Adrenal gland (tissue), 12 donors: ENCODE results near the gene PTS. TPM values are rescaled to one million over a fixed set of nuclear protein-coding genes. Genes with fewer than 3 reads are reported as not detected.

Experiments used
- DNase-seq, 7 donors: peaks; one replicate each; pipeline ENCODE4 v3.0.0-alpha.2; 2019 to 2020
- H3K27ac ChIP-seq, 5 donors: fragments of 200-600 bp; sonication (generic) in 4 of 5; 1 replicate in 3 of 5; 2 replicates in 2 of 5; pipeline versions ENCODE4 v1.5.1 to v1.8.0; 2016 to 2020; ENCODE audit warnings: mild to moderate bottlenecking in 1 of 5
- H3K27me3 ChIP-seq: fragments of 200-600 bp; 2 replicates; pipeline ENCODE4 v1.8.0; 2021
- H3K36me3 ChIP-seq, 2 donors: fragments of 200-600 bp; replicated peaks in 1 of 2; 1 replicate in 1 of 2; 2 replicates in 1 of 2; pipeline versions ENCODE4 v1.5.1 to v1.8.0; 2018 to 2022
- H3K4me1 ChIP-seq, 2 donors: fragments of 200-600 bp; replicated peaks in 1 of 2; 1 replicate in 1 of 2; 2 replicates in 1 of 2; pipeline versions ENCODE4 v1.5.1 to v1.8.0; 2018 to 2021
- H3K4me3 ChIP-seq, 4 donors: fragments of 200-600 bp; sonication (generic) in 3 of 4; one replicate each; pipeline ENCODE4 v1.5.1; 2016 to 2018
- H3K9me3 ChIP-seq, 3 donors: fragments of 200-600 bp; sonication (generic) in 1 of 3; replicated peaks in 1 of 3; 1 replicate in 2 of 3; 2 replicates in 1 of 3; pipeline versions ENCODE4 v1.5.1 to v1.8.0; 2016 to 2021
- CTCF ChIP-seq, 6 experiments: fragments of 450-650 bp in 4 of 6; fragments of 200-600 bp in 2 of 6; sonication (generic) in 1 of 6; IDR thresholded peaks; 1 replicate in 5 of 6; 2 replicates in 1 of 6; pipeline versions ENCODE4 v1.5.1 to v1.8.0; 2016 to 2021; ENCODE audit warnings: antibody characterized with exemption in 6 of 6, mild to moderate bottlenecking in 2 of 6, moderate library complexity in 1 of 6
- POLR2A ChIP-seq, 2 donors: fragments of 450-650 bp; IDR thresholded peaks; one replicate each; pipeline ENCODE4 v1.6.1; 2017; ENCODE audit warnings: antibody characterized with exemption in 2 of 2, mild to moderate bottlenecking in 2 of 2, moderate library complexity in 1 of 2
- WGBS, 4 donors: extraction: QIAGEN DNeasy Blood & Tissue Kit in 2 of 4; methylation state at CpG; one replicate each; pipeline versions ENCODE4 v1.1.5 to v1.1.7; 2013 to 2017; 5-methylcytosine and 5-hydroxymethylcytosine counted together
- intact Hi-C, 2 donors: fragments of 100-400 bp; cut with DNase I; formaldehyde crosslinking; loops; one replicate each; pipeline versions ENCODE4 v1.14.1 to v1.15.0; 2022 to 2023
- polyA plus RNA-seq, 3 donors: library from polyadenylated mRNA; stranded (reverse); fragments of 200-250 nt in 2 of 3; fragments of 350-450 nt in 1 of 3; fragmentation: Illumina TruSeq in 1 of 3; extraction: RNeasy Lipid Tissue Mini Kit (QIAGEN cat#74804) in 1 of 3; gene quantifications; one replicate each; pipeline ENCODE4 v1.2.3, GENCODE V29; 2013 to 2014
- total RNA-seq, 9 donors: library from RNA; depleted of rRNA in 4 of 9; stranded (reverse); fragments of >200 nt in 4 of 9; fragments of 120-200 nt in 1 of 9; fragmentation: NEBNext Ultra II Directional in 1 of 9; extraction: Animal tissue kit (Norgen Biotek cat#: 25700) in 1 of 9; gene quantifications; one replicate each; pipeline versions ENCODE4 v1.1.0 to v1.2.4, GENCODE V29; 2013 to 2023
- donor health status: healthy with polysubstance abuse.
- donor health status: Bipolar disorder and iron deficiency.
- donor health status: DM: yes; HTN: yes; CAD: no.
- donor health status: DM: no; HTN: no; CAD: no.
- donor health status: DM: no; HTN: no; CAD: no.
- donor health status: DM: yes; HTN: yes; CAD: no.

The PTS gene
- total and polyA plus RNA-seq, 12 donors, result 47.2 to 390 (median 79.1) TPM

- Histone ChIP-seq H3K9me3 (no peaks in the 10 kb centered on the region), H3K27me3 (no peaks in the 10 kb centered on the region), H3K36me3 (no peaks in the 10 kb centered on the region), H3K27ac (peak overlapping the region in 1 of 5 donors; percentile 49), H3K4me3 (no peak overlapping the region), H3K4me1 (peaks cover 6 to 7% of the 10 kb centered on the region in 2 donors)
- DNase-seq, result no peak
- WGBS, 4 donors, result 95 to 96% (median 96%) methylated on average over 2 to 3 of the region's 3 CpGs
- intact Hi-C loops, result no loop called here
- TF ChIP-seq CTCF (IDR thresholded peaks at IDR 0.05) (no peak), POLR2A (IDR thresholded peaks at IDR 0.05) (no peak)
Observed at GRCh38 chr11:112253605-112254242, 27.5 kb downstream of the PTS start.

- intact Hi-C loops, result no loop called here
- H3K4me1 ChIP-seq, result peaks cover 6 to 7% of the 10 kb centered on the region in 2 donors
- H3K27ac ChIP-seq, result peak overlapping the region in 3 of 5 donors; percentile 48 to 69 (median 63)
- 23 to 35% (median 25%) methylated on average over 15 of the region's 15 CpGs for WGBS, 4 donors
- H3K27me3 ChIP-seq, result no peaks in the 10 kb centered on the region
- H3K36me3 ChIP-seq, result no peaks in the 10 kb centered on the region
- TF ChIP-seq CTCF (IDR thresholded peaks at IDR 0.05) (no peak), POLR2A (IDR thresholded peaks at IDR 0.05) (peak in 1 of 2 donors; percentile 25)
- H3K4me3 ChIP-seq, result no peak overlapping the region
- H3K9me3 ChIP-seq, result no peaks in the 10 kb centered on the region
- peak; percentile 76 to 90 (median 85) for DNase-seq
Observed at GRCh38 chr11:112255067-112255720, 29.0 kb downstream of the PTS start.

- Histone ChIP-seq H3K36me3 (no peaks in the 10 kb centered on the region), H3K27ac (no peak within 1 kb of the TSS), H3K27me3 (no peaks in the 10 kb centered on the region), H3K4me1 (peaks cover 4 to 5% of the 10 kb centered on the region in 2 donors), H3K9me3 (no peaks in the 10 kb centered on the region), H3K4me3 (no peak within 1 kb of the TSS)
- WGBS, 4 donors, result 92 to 100% (median 98%) methylated on average over 2 of the region's 2 CpGs
- TF ChIP-seq CTCF (IDR thresholded peaks at IDR 0.05), result no peak
- no peak for TF ChIP-seq POLR2A (IDR thresholded peaks at IDR 0.05)
- intact Hi-C loops, result no loop called here
- peak in 1 of 7 donors; percentile 5 for DNase-seq
Observed at GRCh38 chr11:112260490-112260889, 34.3 kb downstream of the PTS start, which contains the start of gene PLET1. PLET1 (minus strand) TSS chr11:112260860; CDS start chr11:112260589, 271 bp downstream.

- intact Hi-C loops, result no loop called here
- Histone ChIP-seq H3K36me3 (no peaks in the 10 kb centered on the region), H3K4me3 (no peak overlapping the region), H3K4me1 (peaks cover 0 to 8% of the 10 kb centered on the region in 2 donors), H3K27me3 (no peaks in the 10 kb centered on the region), H3K27ac (peak overlapping the region in 2 of 5 donors; percentile 1 to 19), H3K9me3 (no peaks in the 10 kb centered on the region)
- TF ChIP-seq POLR2A (IDR thresholded peaks at IDR 0.05), result no peak
- no peak for TF ChIP-seq CTCF (IDR thresholded peaks at IDR 0.05)
- DNase-seq, result no peak
- 55 to 84% (median 75%) methylated on average over 11 of the region's 11 CpGs for WGBS, 4 donors
Observed at GRCh38 chr11:112265659-112266409, 39.6 kb downstream of the PTS start.
